Lower lobe of right lung (tissue), 2 donors: ENCODE data around the gene PHC3. TPM values are rescaled to one million over a fixed set of nuclear protein-coding genes. Genes with fewer than 3 reads are reported as not detected.

Experiments used
- ATAC-seq, 2 donors: fragments of 200-7000 bp; cut with Tn5 transposase; one replicate each; pipeline ENCODE4 v1.9.1; 2020 to 2022; ENCODE audit warnings: mild to moderate bottlenecking in 2 of 2, moderate library complexity in 2 of 2
- DNase-seq: peaks from one replicate; pipeline ENCODE4 v3.0.0-alpha.2; 2020
- H3K27ac ChIP-seq: fragments of 200-600 bp; one replicate; pipeline ENCODE4 v1.8.0; 2022
- H3K27me3 ChIP-seq: fragments of 200-600 bp; one replicate; pipeline ENCODE4 v1.8.0; 2022; ENCODE audit warnings: low read depth
- H3K36me3 ChIP-seq: fragments of 200-600 bp; one replicate; pipeline ENCODE4 v1.8.0; 2022; ENCODE audit warnings: mild to moderate bottlenecking
- H3K4me1 ChIP-seq: fragments of 200-600 bp; one replicate; pipeline ENCODE4 v1.8.0; 2022
- H3K4me3 ChIP-seq: fragments of 200-600 bp; one replicate; pipeline ENCODE4 v1.8.0; 2022; ENCODE audit warnings: mild to moderate bottlenecking
- H3K9me3 ChIP-seq: fragments of 200-600 bp; one replicate; pipeline ENCODE4 v1.8.0; 2022
- intact Hi-C: fragments of 100-400 bp; cut with DNase I; formaldehyde crosslinking; loops from one replicate; pipeline ENCODE4 v1.11.0; 2022
- total RNA-seq: library from RNA; stranded (reverse); fragmentation: NEBNext Ultra II Directional; extraction: Animal tissue kit (Norgen Biotek cat#: 25700); gene quantifications from one replicate; pipeline ENCODE4 v1.2.1, GENCODE V29; 2021
- TF ChIP-seq, protein P1 (sequence below): fragments of 200-600 bp; IDR thresholded peaks from one replicate; pipeline ENCODE4 v1.8.0; 2022; ENCODE audit warnings: antibody characterized with exemption, mild to moderate bottlenecking
- donor health status: DM: no; HTN: yes; CAD: no; lungs with severe emphysema.

The PHC3 gene
- total RNA-seq, 1 donor from 2014 or later = 89.9 TPM

DNA sequence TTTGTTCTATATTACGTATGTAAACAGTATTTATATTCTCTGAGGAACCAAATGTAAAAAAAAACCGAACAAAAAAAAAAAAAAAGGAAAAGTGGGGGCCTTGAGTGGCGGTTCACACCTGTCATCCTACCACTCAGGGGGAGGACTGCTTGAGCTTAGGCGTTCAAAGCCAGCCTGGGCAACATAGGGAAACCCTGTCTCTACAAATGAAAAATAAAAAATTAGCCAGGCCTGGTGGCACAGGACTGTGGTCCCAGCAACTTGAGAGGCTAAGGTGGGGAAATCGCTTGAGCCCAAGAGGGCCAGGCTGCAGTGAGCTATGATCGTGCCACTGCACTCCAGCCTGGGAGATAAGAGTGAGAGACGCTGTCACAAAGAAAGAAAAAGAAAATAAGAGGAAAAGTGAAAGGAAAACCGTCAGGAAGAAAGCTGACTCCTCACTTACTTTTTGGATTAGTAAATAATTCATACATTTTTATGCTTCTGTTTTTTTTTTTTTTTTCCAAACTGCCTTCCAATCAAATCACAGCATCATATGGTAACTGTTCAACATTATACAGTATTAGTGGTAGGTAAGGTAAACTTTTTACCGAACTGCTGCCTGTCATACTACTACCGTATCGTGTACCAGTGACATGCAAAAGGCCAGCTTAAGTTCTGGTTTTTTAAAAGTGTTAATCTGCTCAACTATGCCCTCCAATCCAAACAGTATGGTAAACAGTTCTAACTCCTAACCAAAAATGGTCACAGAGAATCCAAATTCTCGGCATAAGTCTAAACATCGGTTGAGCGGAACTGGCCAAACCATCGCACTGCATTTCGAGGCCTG, 1.2 kb downstream of the PHC3 start:
- Histone ChIP-seq H3K9me3 (no peaks in the 10 kb centered on the region), H3K36me3 (peaks cover 32% of the 10 kb centered on the region), H3K27ac (peak overlapping the region; percentile 99), H3K4me3 (peak overlapping the region; percentile 88), H3K4me1 (peaks cover 21% of the 10 kb centered on the region), H3K27me3 (no peaks in the 10 kb centered on the region)
- TF ChIP-seq, protein P1, sequence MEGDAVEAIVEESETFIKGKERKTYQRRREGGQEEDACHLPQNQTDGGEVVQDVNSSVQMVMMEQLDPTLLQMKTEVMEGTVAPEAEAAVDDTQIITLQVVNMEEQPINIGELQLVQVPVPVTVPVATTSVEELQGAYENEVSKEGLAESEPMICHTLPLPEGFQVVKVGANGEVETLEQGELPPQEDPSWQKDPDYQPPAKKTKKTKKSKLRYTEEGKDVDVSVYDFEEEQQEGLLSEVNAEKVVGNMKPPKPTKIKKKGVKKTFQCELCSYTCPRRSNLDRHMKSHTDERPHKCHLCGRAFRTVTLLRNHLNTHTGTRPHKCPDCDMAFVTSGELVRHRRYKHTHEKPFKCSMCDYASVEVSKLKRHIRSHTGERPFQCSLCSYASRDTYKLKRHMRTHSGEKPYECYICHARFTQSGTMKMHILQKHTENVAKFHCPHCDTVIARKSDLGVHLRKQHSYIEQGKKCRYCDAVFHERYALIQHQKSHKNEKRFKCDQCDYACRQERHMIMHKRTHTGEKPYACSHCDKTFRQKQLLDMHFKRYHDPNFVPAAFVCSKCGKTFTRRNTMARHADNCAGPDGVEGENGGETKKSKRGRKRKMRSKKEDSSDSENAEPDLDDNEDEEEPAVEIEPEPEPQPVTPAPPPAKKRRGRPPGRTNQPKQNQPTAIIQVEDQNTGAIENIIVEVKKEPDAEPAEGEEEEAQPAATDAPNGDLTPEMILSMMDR = no peak
- peak in 1 of 2 donors; percentile 36 for ATAC-seq
- DNase-seq = no peak
- intact Hi-C loops = no loop called here

DNA sequence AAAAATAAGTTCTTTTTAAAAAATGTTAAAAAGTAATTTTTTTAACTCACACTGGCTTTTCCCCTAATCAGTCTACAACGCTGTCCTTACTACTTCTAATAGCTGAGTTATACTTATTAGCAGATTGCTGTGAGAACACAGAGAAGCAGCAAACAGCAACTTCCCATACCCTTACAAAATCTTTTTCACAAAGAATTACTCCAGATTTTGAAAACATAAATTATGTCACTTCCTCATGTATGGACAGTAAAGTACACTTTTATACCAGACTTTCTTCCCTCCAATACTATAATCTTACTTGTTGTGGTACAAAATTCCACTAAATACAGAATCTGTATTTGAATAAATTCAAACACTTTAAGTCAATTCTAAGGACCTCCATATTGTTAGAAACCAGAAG, 2.1 kb downstream of the PHC3 start:
- no peak overlapping the region for H3K27ac ChIP-seq
- no peak for DNase-seq
- TF ChIP-seq, protein P1 = no peak
- no peak for ATAC-seq
- intact Hi-C loops = no loop called here
- H3K27me3 ChIP-seq = no peaks in the 10 kb centered on the region
- peaks cover 40% of the 10 kb centered on the region for H3K36me3 ChIP-seq
- H3K4me3 ChIP-seq = peak overlapping the region; percentile 88
- H3K9me3 ChIP-seq = no peaks in the 10 kb centered on the region
- H3K4me1 ChIP-seq = peaks cover 29% of the 10 kb centered on the region

DNA sequence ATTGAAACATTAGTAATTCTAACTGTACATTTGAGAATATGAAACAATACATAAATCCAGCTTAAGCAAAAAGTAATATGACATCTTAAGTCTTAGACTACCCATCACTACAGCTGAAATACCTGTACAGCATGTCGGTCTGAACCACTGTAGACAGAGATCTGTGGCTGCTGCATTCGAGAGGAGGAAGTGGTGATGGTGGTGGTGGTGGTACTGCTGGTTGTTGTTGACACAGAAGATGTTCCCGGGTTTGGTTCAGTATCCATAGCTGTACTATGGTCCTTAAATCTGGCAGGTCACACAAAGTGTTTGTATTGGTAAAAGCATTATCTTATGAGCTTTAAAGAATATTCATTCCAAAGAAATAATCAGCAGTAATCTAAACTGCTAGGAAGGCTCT, 2.9 kb downstream of the PHC3 start:
- H3K4me3 ChIP-seq = no peak overlapping the region
- no peaks in the 10 kb centered on the region for H3K27me3 ChIP-seq
- intact Hi-C loops = no loop called here
- no peak overlapping the region for H3K27ac ChIP-seq
- H3K4me1 ChIP-seq = peaks cover 32% of the 10 kb centered on the region
- ATAC-seq (no peak), DNase-seq (no peak)
- peaks cover 48% of the 10 kb centered on the region for H3K36me3 ChIP-seq
- TF ChIP-seq, protein P1 = no peak
- H3K9me3 ChIP-seq = no peaks in the 10 kb centered on the region

DNA sequence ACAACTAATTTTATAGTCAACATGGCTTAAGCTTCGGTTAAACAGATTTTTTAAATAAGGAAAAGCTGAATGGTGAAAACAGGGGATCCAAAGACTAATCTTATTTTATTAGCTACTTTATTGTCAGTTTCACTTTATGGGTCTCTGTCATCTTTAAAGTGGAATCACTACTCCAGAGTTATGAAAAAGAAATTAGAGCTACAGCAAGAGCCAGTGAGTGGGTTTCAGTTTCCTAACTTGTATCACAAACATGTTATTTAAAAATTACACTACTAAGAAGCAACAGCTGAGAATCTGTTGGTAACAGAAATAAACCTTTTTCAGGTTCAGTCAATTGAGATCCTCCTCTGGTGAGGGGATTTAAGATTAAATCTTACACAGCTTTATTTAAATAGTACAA, 10.0 kb downstream of the PHC3 start:
- Histone ChIP-seq H3K36me3 (peaks cover 98% of the 10 kb centered on the region), H3K9me3 (no peaks in the 10 kb centered on the region), H3K4me1 (peaks cover 25% of the 10 kb centered on the region), H3K27me3 (no peaks in the 10 kb centered on the region), H3K4me3 (no peak overlapping the region), H3K27ac (no peak overlapping the region)
- DNase-seq = no peak
- intact Hi-C loops = no loop called here
- ATAC-seq = no peak
- TF ChIP-seq, protein P1 = no peak

DNA sequence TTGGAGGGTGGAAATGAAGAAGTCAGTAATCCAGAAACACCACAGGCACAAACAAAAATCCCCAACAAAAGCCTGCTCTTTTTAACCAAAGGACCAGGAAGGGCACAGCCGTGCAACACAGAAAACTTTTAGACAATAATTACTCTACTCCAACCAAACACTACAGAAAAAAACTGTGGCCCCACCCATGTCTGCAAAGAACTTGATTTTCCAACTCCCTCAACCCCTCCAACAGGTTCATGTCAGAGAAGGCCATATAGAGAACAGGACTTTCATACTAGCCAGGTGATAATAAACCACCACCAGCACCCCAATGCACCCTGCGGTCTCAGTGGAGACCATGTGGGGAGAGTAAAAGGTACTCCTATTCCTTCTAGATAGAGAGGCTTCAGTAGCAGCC, 16.8 kb downstream of the PHC3 start:
- Histone ChIP-seq H3K27ac (no peak overlapping the region), H3K4me1 (peaks cover 11% of the 10 kb centered on the region), H3K4me3 (no peak overlapping the region), H3K9me3 (no peaks in the 10 kb centered on the region), H3K36me3 (peaks cover 83% of the 10 kb centered on the region), H3K27me3 (no peaks in the 10 kb centered on the region)
- no peak for ATAC-seq
- no peak for DNase-seq
- TF ChIP-seq, protein P1 = no peak
- intact Hi-C loops = no loop called here
